ENCODE data around the gene MS4A3. TPM values are rescaled to one million over a fixed set of nuclear protein-coding genes. Genes with fewer than 3 reads are reported as not detected.

Gene MS4A3
- total and polyA plus RNA-seq, 9 of the 15 experiments (the other 6 are each of a cell fraction or from before 2014, with no cell fraction given): 3.4 to 94.5 (median 58.8) TPM

DNA sequence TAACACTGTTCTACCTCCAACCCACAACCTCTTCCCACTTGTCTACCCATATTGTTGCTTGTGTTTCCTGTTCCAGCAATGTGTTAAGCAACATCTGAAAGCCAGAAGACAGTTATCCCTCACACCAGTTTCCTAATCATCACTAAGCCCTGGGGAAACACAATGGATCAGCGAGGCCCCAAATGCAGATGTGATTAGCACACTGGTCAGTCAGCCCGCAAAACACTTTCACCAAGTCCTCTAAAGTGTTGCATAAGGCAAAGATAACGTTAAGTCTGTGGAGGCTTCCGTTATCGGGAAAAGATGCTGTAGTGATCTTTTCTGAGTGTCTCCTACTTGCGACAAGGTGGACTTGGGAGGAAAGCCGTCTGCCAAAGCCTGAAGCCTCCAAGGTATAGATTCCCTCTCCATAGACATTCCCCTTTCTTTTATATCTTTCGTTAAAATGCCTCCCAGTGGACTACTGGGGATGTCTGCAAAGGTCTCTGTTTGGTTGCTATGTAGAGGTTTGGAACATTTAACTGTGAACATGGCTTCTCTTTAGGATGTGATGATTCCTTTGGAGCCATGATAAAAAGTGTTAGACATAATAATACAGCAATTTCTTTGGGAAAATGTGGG is at the start of gene MS4A3 (continued):
- TF ChIP-seq, protein P1, sequence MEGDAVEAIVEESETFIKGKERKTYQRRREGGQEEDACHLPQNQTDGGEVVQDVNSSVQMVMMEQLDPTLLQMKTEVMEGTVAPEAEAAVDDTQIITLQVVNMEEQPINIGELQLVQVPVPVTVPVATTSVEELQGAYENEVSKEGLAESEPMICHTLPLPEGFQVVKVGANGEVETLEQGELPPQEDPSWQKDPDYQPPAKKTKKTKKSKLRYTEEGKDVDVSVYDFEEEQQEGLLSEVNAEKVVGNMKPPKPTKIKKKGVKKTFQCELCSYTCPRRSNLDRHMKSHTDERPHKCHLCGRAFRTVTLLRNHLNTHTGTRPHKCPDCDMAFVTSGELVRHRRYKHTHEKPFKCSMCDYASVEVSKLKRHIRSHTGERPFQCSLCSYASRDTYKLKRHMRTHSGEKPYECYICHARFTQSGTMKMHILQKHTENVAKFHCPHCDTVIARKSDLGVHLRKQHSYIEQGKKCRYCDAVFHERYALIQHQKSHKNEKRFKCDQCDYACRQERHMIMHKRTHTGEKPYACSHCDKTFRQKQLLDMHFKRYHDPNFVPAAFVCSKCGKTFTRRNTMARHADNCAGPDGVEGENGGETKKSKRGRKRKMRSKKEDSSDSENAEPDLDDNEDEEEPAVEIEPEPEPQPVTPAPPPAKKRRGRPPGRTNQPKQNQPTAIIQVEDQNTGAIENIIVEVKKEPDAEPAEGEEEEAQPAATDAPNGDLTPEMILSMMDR (IDR thresholded peaks at IDR 0.05 in 2 of 3, conservative IDR thresholded peaks at IDR 0.05 in 1 of 3; ENCODE audit: insufficient read depth in 2 of 3, low read depth in 1 of 3, low read length in 3 of 3): no peak
- TF ChIP-seq ARID1B (IDR thresholded peaks at IDR 0.05): peak; percentile 82
- no peak for TF ChIP-seq POLR2H (tag; IDR thresholded peaks at IDR 0.05; ENCODE audit: low read depth)
- no peak for TF ChIP-seq CGGBP1 (CRISPR knock-in tag; IDR thresholded peaks at IDR 0.05)
- TF ChIP-seq ZNF655 (CRISPR knock-in tag; IDR thresholded peaks at IDR 0.05): no peak
- TF ChIP-seq BDP1 (IDR thresholded peaks at IDR 0.05; ENCODE audit: insufficient read depth, insufficient read length): no peak
- TF ChIP-seq OTX1 (CRISPR knock-in tag; IDR thresholded peaks at IDR 0.05): no peak
- no peak for TF ChIP-seq NFRKB (IDR thresholded peaks at IDR 0.05; ENCODE audit: low read depth)
- TF ChIP-seq ZFPM2 (CRISPR knock-in tag; IDR thresholded peaks at IDR 0.05): no peak
- no peak for TF ChIP-seq ZNF778 (CRISPR knock-in tag; IDR thresholded peaks at IDR 0.05)
- TF ChIP-seq COPS2 (conservative IDR thresholded peaks at IDR 0.05): no peak
- TF ChIP-seq ZNF79 (CRISPR knock-in tag; IDR thresholded peaks at IDR 0.05; ENCODE audit: low read depth): no peak
- no peak for TF ChIP-seq HMGXB4 (CRISPR knock-in tag; IDR thresholded peaks at IDR 0.05)
- TF ChIP-seq RAD21 (CRISPR knock-in tag; conservative IDR thresholded peaks at IDR 0.05 in 1 of 2, IDR thresholded peaks at IDR 0.05 in 1 of 2): peak in 1 of 2 experiments; percentile 47
- no peak for TF ChIP-seq IFI16 (CRISPR knock-in tag; IDR thresholded peaks at IDR 0.05)
- TF ChIP-seq SAFB2 (IDR thresholded peaks at IDR 0.05; ENCODE audit: borderline replicate concordance, low read depth, low read length, severe bottlenecking): no peak
- TF ChIP-seq PHF20 (IDR thresholded peaks at IDR 0.05; ENCODE audit: partially characterized antibody): no peak
- TF ChIP-seq, protein P2, sequence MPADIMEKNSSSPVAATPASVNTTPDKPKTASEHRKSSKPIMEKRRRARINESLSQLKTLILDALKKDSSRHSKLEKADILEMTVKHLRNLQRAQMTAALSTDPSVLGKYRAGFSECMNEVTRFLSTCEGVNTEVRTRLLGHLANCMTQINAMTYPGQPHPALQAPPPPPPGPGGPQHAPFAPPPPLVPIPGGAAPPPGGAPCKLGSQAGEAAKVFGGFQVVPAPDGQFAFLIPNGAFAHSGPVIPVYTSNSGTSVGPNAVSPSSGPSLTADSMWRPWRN (IDR thresholded peaks at IDR 0.05; ENCODE audit: low read depth): no peak
- TF ChIP-seq ZC3H11A (IDR thresholded peaks at IDR 0.05; ENCODE audit: low read depth, low read length): no peak
- TF ChIP-seq, protein P3, sequence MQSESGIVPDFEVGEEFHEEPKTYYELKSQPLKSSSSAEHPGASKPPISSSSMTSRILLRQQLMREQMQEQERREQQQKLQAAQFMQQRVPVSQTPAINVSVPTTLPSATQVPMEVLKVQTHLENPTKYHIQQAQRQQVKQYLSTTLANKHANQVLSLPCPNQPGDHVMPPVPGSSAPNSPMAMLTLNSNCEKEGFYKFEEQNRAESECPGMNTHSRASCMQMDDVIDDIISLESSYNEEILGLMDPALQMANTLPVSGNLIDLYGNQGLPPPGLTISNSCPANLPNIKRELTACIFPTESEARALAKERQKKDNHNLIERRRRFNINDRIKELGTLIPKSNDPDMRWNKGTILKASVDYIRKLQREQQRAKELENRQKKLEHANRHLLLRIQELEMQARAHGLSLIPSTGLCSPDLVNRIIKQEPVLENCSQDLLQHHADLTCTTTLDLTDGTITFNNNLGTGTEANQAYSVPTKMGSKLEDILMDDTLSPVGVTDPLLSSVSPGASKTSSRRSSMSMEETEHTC (IDR thresholded peaks at IDR 0.05): no peak
- TF ChIP-seq ZNF76 (CRISPR knock-in tag; IDR thresholded peaks at IDR 0.05; ENCODE audit: borderline replicate concordance): no peak
- no peak for TF ChIP-seq ZNF175 (CRISPR knock-in tag; IDR thresholded peaks at IDR 0.05; ENCODE audit: low read depth)

Measured in K562 (cell line).